Prostate gland (tissue), 2 donors: ENCODE results near the gene ST6GAL1. TPM values are rescaled to one million over a fixed set of nuclear protein-coding genes. Genes with fewer than 3 reads are reported as not detected.
"Not testable (repeated sequence)": the region's sequence is repeated elsewhere in the genome, so short reads cannot be mapped to it uniquely, and the experiment has no call there.

ENCODE experiments used
- DNase-seq: peaks from one replicate; pipeline ENCODE4 v3.0.0-alpha.2; 2019; ENCODE audit warnings: low spot score
- H3K27ac ChIP-seq, 2 donors: fragments of 200-600 bp; sonication (generic); 2 replicates each; pipeline ENCODE4 v1.5.1; 2017 to 2019
- H3K27me3 ChIP-seq: fragments of 200-600 bp; sonication (generic); replicated peaks from 2 replicates; pipeline ENCODE4 v1.5.1; 2019; ENCODE audit not compliant: insufficient read depth
- H3K36me3 ChIP-seq, 2 donors: fragments of 200-600 bp; sonication (generic); 1 replicate in 1 of 2; 2 replicates in 1 of 2; pipeline versions ENCODE4 v1.5.1 to v1.8.1; 2017 to 2019
- H3K4me1 ChIP-seq: fragments of 200-600 bp; sonication (generic); replicated peaks from 2 replicates; pipeline ENCODE4 v1.5.1; 2019
- H3K4me3 ChIP-seq, 2 donors: fragments of 200-600 bp; sonication (generic); 2 replicates each; pipeline ENCODE4 v1.5.1; 2017 to 2019
- H3K9me3 ChIP-seq: fragments of 200-600 bp; sonication (generic); 2 replicates; pipeline ENCODE4 v1.5.1; 2017
- POLR2A ChIP-seq: fragments of 450-650 bp; IDR thresholded peaks from one replicate; pipeline ENCODE4 v1.6.1; 2016; ENCODE audit warnings: antibody characterized with exemption, mild to moderate bottlenecking
- POLR2AphosphoS5 ChIP-seq: sonication (generic); formaldehyde crosslinking; IDR thresholded peaks from one replicate; pipeline ENCODE4 v1.6.1; 2017; ENCODE audit warnings: antibody characterized with exemption
- WGBS: methylation state at CpG from one replicate; pipeline ENCODE4 v1.1.5; 2018; 5-methylcytosine and 5-hydroxymethylcytosine counted together
- intact Hi-C: fragments of 100-400 bp; cut with DNase I; formaldehyde crosslinking; loops from one replicate; pipeline ENCODE4 v1.14.2; 2022
- total RNA-seq, 2 donors: library from RNA; depleted of rRNA; stranded (reverse); fragments of >200 nt; gene quantifications; one replicate each; pipeline ENCODE4 v1.1.0, GENCODE V29; 2016
- TF ChIP-seq, protein P1 (sequence below), 4 experiments: fragments of 200-600 bp in 2 of 4; fragments of 450-650 bp in 2 of 4; sonication (generic) in 2 of 4; IDR thresholded peaks; 1 replicate in 3 of 4; 2 replicates in 1 of 4; pipeline ENCODE4 v1.5.1; 2016 to 2019; ENCODE audit warnings: antibody characterized with exemption in 4 of 4, mild to moderate bottlenecking in 2 of 4, moderate library complexity in 2 of 4

The ST6GAL1 gene
- total RNA-seq, 2 donors from 2014 or later, result 101 to 225 TPM

DNA sequence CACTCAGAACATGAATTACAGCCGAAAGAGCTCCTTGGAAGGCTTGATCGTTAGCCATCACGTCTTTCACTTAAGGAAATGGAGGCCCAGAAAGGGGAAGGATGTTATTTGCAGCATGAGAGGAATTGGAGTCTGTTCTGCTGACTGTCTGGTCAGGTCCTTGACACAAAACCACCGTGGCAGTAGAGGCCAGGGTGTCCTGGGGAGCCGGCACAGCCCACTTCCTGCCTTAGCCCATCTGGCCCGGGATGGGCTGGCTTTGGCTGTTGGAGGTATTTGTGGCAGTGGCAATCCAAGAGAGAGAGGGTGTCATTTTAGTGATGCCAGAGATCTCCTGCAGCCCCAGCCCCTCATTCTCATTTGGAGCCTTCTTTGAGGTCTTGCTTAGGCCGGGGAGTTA is 37.4 kb downstream of the ST6GAL1 start:
- intact Hi-C loops, result no loop called here
- no peaks in the 10 kb centered on the region for H3K9me3 ChIP-seq
- no peaks in the 10 kb centered on the region for H3K4me1 ChIP-seq
- DNase-seq, result no peak
- H3K4me3 ChIP-seq, result no peak overlapping the region
- no peaks in the 10 kb centered on the region for H3K27me3 ChIP-seq
- WGBS, result 63% methylated on average over 7 of the region's 7 CpGs
- H3K27ac ChIP-seq, result peak overlapping the region; percentile 40 to 82
- no peaks in the 10 kb centered on the region for H3K36me3 ChIP-seq
- TF ChIP-seq POLR2A (no peak), POLR2AphosphoS5 (no peak)
- TF ChIP-seq, protein P1, sequence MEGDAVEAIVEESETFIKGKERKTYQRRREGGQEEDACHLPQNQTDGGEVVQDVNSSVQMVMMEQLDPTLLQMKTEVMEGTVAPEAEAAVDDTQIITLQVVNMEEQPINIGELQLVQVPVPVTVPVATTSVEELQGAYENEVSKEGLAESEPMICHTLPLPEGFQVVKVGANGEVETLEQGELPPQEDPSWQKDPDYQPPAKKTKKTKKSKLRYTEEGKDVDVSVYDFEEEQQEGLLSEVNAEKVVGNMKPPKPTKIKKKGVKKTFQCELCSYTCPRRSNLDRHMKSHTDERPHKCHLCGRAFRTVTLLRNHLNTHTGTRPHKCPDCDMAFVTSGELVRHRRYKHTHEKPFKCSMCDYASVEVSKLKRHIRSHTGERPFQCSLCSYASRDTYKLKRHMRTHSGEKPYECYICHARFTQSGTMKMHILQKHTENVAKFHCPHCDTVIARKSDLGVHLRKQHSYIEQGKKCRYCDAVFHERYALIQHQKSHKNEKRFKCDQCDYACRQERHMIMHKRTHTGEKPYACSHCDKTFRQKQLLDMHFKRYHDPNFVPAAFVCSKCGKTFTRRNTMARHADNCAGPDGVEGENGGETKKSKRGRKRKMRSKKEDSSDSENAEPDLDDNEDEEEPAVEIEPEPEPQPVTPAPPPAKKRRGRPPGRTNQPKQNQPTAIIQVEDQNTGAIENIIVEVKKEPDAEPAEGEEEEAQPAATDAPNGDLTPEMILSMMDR (IDR thresholded peaks at IDR 0.05), result no peak

DNA sequence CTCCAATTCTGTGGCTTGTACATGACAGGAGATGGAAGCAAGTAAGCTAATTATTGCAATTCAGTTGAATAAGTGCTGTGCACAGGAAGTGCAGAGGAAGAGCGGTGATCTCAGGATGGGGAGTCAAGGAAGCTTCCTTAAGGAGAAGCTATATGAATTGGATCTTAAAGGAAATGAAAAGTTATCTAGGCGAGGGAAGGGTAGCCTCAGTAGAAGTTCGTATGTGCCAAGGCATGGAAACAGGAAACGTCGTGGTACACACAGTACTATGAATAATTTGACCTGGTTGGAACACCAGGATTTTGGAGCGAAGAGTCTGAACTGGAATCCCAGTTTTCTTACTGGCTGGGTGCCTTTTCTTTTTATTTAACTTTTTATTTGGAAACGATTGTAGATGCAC is 39.3 kb downstream of the ST6GAL1 start:
- 42% methylated on average over 7 of the region's 7 CpGs for WGBS
- TF ChIP-seq, protein P1 (IDR thresholded peaks at IDR 0.05), result no peak
- TF ChIP-seq POLR2A (no peak), POLR2AphosphoS5 (peak; percentile 69)
- intact Hi-C loops, result no loop called here

DNA sequence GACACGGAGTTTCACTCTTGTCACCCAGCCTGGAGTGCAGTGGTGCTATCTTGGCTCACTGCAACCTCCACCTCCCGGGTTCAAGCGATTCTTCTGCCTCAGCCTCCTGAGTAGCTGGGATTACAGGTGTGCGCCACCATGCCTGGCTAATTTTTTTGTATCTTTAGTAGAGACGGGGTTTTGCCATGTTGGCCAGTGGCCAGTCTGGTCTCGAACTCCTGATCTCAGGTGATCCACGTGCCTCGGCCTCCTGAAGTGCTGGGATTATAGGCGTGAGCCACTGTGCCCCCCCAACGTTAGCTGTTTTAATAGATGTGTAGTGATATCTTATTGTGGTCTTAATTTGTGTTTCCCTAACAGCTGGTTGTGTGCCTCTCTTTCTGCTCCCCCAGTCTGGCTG is 40.8 kb downstream of the ST6GAL1 start:
- H3K4me1 ChIP-seq, H3K27me3 ChIP-seq, H3K9me3 ChIP-seq, DNase-seq, H3K36me3 ChIP-seq, H3K4me3 ChIP-seq, intact Hi-C loops: not testable (repeated sequence)
- H3K27ac ChIP-seq, result peak overlapping the region; percentile 82 to 90
- 80% methylated on average over 10 of the region's 10 CpGs for WGBS

More for the DNA sequence above, 39.3 kb downstream of the ST6GAL1 start:
- H3K27me3 ChIP-seq, result no peaks in the 10 kb centered on the region
- H3K36me3 ChIP-seq, result no peaks in the 10 kb centered on the region
- H3K9me3 ChIP-seq, result no peaks in the 10 kb centered on the region
- H3K4me3 ChIP-seq, result no peak overlapping the region
- DNase-seq, result no peak
- H3K4me1 ChIP-seq, result no peaks in the 10 kb centered on the region
- H3K27ac ChIP-seq, result peak overlapping the region; percentile 82 to 90

DNA sequence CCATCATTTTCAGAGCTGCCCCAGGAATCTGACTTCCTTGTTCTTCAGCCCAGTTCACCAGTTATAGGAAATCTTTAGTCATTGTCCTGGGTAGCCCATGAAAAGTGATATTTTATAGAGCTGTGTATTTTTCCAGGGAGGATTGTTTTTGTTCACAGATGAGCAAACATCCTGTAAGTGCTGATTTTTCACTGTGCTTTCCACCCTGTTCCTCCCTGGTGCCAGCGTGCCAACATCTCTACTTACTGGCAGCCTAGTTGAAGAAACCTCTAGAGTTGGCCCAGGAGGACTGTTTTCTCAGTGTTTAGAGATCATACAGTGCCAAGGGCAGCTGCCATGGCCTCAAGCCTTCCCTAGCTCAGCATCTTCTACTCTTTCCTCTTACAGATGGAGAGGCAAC is 41.3 kb downstream of the ST6GAL1 start:
- 30% methylated on average over 1 of the region's 1 CpG for WGBS
- peak; percentile 98 for TF ChIP-seq POLR2AphosphoS5
- TF ChIP-seq, protein P1 (IDR thresholded peaks at IDR 0.05), result no peak
- intact Hi-C loops, result no loop called here

DNA sequence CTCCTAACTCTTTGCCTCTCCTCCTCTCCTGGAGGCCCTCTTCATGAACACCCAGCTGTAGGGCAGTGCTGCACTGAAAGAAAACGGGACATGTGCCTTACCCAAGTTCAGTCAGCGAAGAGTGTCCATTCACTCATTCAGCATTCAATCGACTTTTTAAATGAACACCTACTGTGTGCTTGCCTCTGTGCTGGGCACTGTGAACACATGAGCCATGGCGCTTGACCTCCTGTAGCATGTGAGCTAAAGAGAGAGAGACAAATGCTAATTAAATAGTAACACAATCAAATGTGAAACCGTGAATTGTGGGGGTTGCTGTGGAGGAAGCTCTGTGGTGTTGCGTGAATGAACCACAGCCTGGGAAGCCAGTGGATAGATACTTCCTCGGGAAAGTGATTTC is 43.4 kb downstream of the ST6GAL1 start:
- Histone ChIP-seq H3K27me3 (no peaks in the 10 kb centered on the region), H3K27ac (peak overlapping the region; percentile 82 to 87), H3K4me3 (no peak overlapping the region), H3K9me3 (no peaks in the 10 kb centered on the region), H3K36me3 (no peaks in the 10 kb centered on the region), H3K4me1 (peaks cover 17% of the 10 kb centered on the region)
- TF ChIP-seq, protein P1 (IDR thresholded peaks at IDR 0.05), result no peak
- no peak for TF ChIP-seq POLR2AphosphoS5
- TF ChIP-seq POLR2A, result no peak
- DNase-seq, result no peak
- WGBS, result 90% methylated on average over 7 of the region's 7 CpGs
- intact Hi-C loops, result no loop called here

More for the DNA sequence above, 41.3 kb downstream of the ST6GAL1 start:
- no peak overlapping the region for H3K4me3 ChIP-seq
- H3K9me3 ChIP-seq, result no peaks in the 10 kb centered on the region
- peaks cover 8% of the 10 kb centered on the region for H3K4me1 ChIP-seq
- DNase-seq, result peak; percentile 95
- H3K27me3 ChIP-seq, result no peaks in the 10 kb centered on the region
- H3K36me3 ChIP-seq, result no peaks in the 10 kb centered on the region
- H3K27ac ChIP-seq, result peak overlapping the region; percentile 82 to 90
